Body of pancreas (tissue), 4 donors: ENCODE data around the gene CDC25C. TPM values are rescaled to one million over a fixed set of nuclear protein-coding genes. Genes with fewer than 3 reads are reported as not detected.
A peak's percentile ranks its signal among the peaks of the same experiment; 100 is the strongest.

Experiments used
- ATAC-seq: fragments of 150-250 bp; one replicate; pipeline ENCODE4 v1.9.1; 2016
- DNase-seq, 4 donors: peaks; one replicate each; pipeline ENCODE4 v3.0.0-alpha.2; 2019
- H3K27ac ChIP-seq, 4 donors: fragments of 200-600 bp; sonication (generic); 1 replicate in 3 of 4; 2 replicates in 1 of 4; pipeline versions ENCODE4 v1.5.1 to v1.6.1; 2016 to 2019; ENCODE audit warnings: mild to moderate bottlenecking in 1 of 4, mixed read lengths in 1 of 4, moderate library complexity in 1 of 4
- H3K27me3 ChIP-seq, 2 donors: fragments of 200-600 bp; sonication (generic); one replicate each; pipeline ENCODE4 v1.6.0; 2016; ENCODE audit warnings: mild to moderate bottlenecking in 1 of 2
- H3K36me3 ChIP-seq, 2 donors: fragments of 200-600 bp; sonication (generic); replicated peaks in 1 of 2; 2 replicates each; pipeline ENCODE4 v1.5.1; 2016; ENCODE audit warnings: low read depth in 2 of 2; ENCODE audit not compliant: insufficient read depth in 1 of 2
- H3K4me1 ChIP-seq: fragments of 200-600 bp; sonication (generic); one replicate; pipeline ENCODE4 v1.6.0; 2016
- H3K4me3 ChIP-seq, 2 donors: fragments of 200-600 bp; sonication (generic); 1 replicate in 1 of 2; 2 replicates in 1 of 2; pipeline ENCODE4 v1.5.1; 2016 to 2019
- H3K9me3 ChIP-seq, 3 donors: fragments of 200-600 bp; sonication (generic); 1 replicate in 2 of 3; 2 replicates in 1 of 3; pipeline ENCODE4 v1.5.1; 2016
- POLR2A ChIP-seq, 3 donors: fragments of 450-650 bp; IDR thresholded peaks; one replicate each; pipeline ENCODE4 v1.6.1; 2016; ENCODE audit warnings: antibody characterized with exemption in 3 of 3, mild to moderate bottlenecking in 2 of 3
- WGBS, 2 donors: methylation state at CpG; one replicate each; pipeline ENCODE4 v1.1.5; 2017; 5-methylcytosine and 5-hydroxymethylcytosine counted together
- intact Hi-C: fragments of 100-400 bp; cut with DNase I; formaldehyde crosslinking; loops from one replicate; pipeline ENCODE4 v1.15.1; 2023
- total RNA-seq, 2 donors: library from RNA; depleted of rRNA; stranded (reverse); fragments of >200 nt; gene quantifications; one replicate each; pipeline ENCODE4 v1.1.0, GENCODE V29; 2016
- TF ChIP-seq, protein P1 (sequence below), 7 experiments: fragments of 450-650 bp in 4 of 7; fragments of 200-600 bp in 3 of 7; sonication (generic) in 3 of 7; IDR thresholded peaks; one replicate each; pipeline ENCODE4 v1.5.1; 2016 to 2019; ENCODE audit warnings: antibody characterized with exemption in 7 of 7

CDC25C gene
- total RNA-seq, 2 donors from 2014 or later: not detected

DNA sequence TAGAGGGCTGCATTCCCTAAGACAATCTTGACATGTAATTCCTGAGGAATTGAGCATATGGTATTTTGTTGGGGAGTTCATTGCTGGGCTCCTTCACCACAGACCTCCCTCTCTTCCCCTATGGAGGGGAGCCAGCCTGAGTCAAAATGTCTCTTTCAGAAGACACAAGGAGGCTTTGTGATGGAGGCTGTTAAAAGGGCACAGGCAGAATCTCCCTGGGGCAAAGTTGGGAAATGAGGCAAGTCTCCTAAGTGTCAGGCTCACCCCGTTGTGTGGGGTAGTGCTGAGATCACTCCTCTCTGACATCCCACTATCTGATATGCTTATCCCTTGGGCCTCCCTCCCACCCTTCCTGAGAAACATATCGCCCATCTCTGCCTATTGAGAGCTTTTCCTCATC is 87.8 kb downstream of the CDC25C start:
- Histone ChIP-seq H3K4me3 (no peak overlapping the region), H3K4me1 (peaks cover 14% of the 10 kb centered on the region), H3K27me3 (no peaks in the 10 kb centered on the region), H3K36me3 (no peaks in the 10 kb centered on the region), H3K9me3 (no peaks in the 10 kb centered on the region), H3K27ac (no peak overlapping the region)
- ATAC-seq: no peak
- DNase-seq: no peak
- 79 to 80% methylated on average over 2 of the region's 2 CpGs for WGBS, 2 donors
- intact Hi-C loops: no loop called here
- TF ChIP-seq, protein P1, sequence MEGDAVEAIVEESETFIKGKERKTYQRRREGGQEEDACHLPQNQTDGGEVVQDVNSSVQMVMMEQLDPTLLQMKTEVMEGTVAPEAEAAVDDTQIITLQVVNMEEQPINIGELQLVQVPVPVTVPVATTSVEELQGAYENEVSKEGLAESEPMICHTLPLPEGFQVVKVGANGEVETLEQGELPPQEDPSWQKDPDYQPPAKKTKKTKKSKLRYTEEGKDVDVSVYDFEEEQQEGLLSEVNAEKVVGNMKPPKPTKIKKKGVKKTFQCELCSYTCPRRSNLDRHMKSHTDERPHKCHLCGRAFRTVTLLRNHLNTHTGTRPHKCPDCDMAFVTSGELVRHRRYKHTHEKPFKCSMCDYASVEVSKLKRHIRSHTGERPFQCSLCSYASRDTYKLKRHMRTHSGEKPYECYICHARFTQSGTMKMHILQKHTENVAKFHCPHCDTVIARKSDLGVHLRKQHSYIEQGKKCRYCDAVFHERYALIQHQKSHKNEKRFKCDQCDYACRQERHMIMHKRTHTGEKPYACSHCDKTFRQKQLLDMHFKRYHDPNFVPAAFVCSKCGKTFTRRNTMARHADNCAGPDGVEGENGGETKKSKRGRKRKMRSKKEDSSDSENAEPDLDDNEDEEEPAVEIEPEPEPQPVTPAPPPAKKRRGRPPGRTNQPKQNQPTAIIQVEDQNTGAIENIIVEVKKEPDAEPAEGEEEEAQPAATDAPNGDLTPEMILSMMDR (IDR thresholded peaks at IDR 0.05): no peak

DNA sequence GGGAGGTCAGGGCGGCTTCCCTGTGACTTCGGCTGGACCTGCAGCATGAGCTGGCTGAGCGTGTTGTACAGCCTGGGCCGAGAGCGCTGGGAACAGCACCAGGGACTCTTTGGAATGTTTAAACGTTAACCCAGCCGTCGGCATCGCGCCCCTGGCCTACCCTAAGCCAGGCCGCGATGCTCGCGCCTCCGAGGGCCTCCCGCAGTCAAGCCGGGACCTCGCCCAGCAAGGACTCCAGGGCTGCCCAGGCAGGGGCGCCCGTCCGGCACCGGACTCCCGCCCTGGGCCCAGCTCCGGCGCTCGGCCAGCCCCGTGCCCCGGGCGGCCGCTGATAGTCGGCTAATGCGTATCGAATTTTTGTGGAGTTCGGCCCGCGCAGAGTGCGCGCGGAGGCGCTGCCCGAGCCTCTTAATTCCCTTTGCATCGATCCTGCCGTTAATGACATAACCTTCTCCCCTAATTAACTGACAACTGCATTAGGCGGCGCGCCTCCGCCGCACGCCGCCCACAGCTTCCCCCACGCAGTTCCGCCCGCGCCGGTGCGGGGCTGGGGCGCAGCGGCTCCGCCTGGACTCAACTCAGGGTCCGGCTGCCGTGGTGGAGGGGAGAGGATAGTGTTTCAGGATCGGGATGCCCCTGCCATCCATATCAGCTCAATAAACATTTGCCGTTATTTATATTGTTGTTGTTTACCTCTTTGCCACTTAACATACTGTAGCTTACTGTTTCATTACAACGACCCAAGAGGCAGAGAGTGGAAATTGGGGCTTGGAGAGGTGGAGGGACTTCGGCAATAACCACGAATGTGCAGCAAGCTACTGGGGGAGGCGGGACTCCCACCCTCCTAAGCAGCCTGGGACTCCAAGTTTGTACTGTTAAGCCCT is 89.7 kb downstream of the CDC25C start:
- 4 to 11% methylated on average over 25 to 67 of the region's 67 CpGs for WGBS, 2 donors
- peak in 1 of 3 donors; percentile 14 for TF ChIP-seq POLR2A (IDR thresholded peaks at IDR 0.05)
- TF ChIP-seq, protein P1 (IDR thresholded peaks at IDR 0.05): peak in 1 of 7 experiments; percentile 11
- DNase-seq: peak; percentile 40 to 57 (median 52)
- Histone ChIP-seq H3K4me3 (peak overlapping the region in 1 of 2 donors; percentile 18), H3K36me3 (no peaks in the 10 kb centered on the region), H3K27me3 (no peaks in the 10 kb centered on the region), H3K27ac (peak overlapping the region in 3 of 4 donors; percentile 14 to 53 (median 33)), H3K9me3 (no peaks in the 10 kb centered on the region), H3K4me1 (peaks cover 14% of the 10 kb centered on the region)
- intact Hi-C loops: no loop called here
- ATAC-seq: peak; percentile 76

DNA sequence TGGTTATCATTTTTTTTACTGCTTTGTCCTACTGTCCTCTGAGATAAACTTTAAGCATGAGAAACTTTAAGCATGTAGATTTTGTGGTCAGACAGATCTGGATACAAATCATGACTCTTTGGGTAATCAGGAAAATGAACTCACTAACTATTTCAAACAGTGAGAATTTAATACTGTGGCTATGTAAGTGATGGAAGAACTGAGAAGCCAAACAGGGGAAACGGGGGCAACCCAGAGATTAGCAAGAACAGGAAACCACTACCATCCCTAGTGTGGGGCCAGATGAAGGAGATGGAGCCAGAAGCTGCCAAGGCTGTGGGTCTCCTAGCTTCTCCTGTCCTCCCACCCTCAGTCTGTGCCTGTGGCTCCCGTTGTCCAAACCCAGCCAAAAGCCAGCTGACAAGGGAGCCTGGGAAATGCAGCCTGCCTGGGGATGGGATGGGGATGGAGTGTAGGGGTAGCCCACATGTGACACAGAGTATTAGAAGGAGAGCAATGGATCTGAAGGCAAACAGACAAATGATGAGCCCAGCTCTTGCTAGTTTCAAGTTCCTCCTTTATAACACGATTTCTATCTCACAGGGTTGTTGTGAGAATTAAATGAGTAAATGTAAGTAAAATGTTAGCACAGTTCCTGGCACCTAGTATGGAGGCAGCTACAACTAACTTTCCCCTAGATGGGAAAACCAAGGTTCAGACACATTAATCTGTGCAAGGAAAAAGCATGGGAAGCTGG is 90.8 kb downstream of the CDC25C start:
- peaks cover 14% of the 10 kb centered on the region for H3K4me1 ChIP-seq
- WGBS, 2 donors: 67 to 81% methylated on average over 3 of the region's 3 CpGs
- no peaks in the 10 kb centered on the region for H3K36me3 ChIP-seq
- no peaks in the 10 kb centered on the region for H3K27me3 ChIP-seq
- no peak overlapping the region for H3K4me3 ChIP-seq
- intact Hi-C loops: no loop called here
- no peak for DNase-seq
- H3K27ac ChIP-seq: no peak overlapping the region
- ATAC-seq: no peak
- H3K9me3 ChIP-seq: no peaks in the 10 kb centered on the region
- TF ChIP-seq, protein P1 (IDR thresholded peaks at IDR 0.05): no peak
- no peak for TF ChIP-seq POLR2A (IDR thresholded peaks at IDR 0.05)

DNA sequence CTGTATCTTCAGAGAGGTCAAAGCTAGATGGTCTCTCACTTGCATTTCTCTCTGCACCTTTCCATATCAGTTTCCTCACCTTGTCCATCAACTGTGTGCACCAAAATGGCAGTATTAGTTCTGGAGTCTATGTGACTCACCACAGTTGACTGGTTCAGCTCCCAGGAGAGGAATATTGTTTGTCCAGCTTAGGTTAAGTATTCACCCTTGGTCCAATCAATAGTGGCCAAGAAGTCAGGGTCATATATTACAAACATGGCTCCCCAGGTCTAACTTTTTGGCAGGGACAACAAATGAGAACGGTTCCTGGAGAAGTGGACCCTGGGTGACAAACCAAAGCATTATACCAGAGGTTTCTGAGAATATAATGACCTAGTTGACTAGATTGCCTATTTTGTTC is 93.6 kb downstream of the CDC25C start:
- 44 to 57% methylated on average over 1 of the region's 1 CpG for WGBS, 2 donors
- Histone ChIP-seq H3K27ac (no peak overlapping the region), H3K27me3 (no peaks in the 10 kb centered on the region), H3K4me3 (no peak overlapping the region), H3K36me3 (no peaks in the 10 kb centered on the region), H3K4me1 (peaks cover 14% of the 10 kb centered on the region), H3K9me3 (no peaks in the 10 kb centered on the region)
- intact Hi-C loops: no loop called here
- ATAC-seq: no peak
- TF ChIP-seq, protein P1 (IDR thresholded peaks at IDR 0.05): no peak
- no peak for TF ChIP-seq POLR2A (IDR thresholded peaks at IDR 0.05)
- no peak for DNase-seq

Other genes with a start within 250 kb of the CDC25C start
- gene WNT8A, start 247.8 kb downstream of the CDC25C start, total RNA-seq: not detected
- 1 to 10 TPM in 1 of 2 donors, not detected in 1; 7.5 TPM for gene NME5, start 192.4 kb downstream of the CDC25C start, total RNA-seq
- gene BRD8, start 153.2 kb downstream of the CDC25C start, total RNA-seq: 10 to 100 TPM; 44.9 to 52.1 TPM
- gene KIF20A, start 152.7 kb downstream of the CDC25C start, total RNA-seq: under 1 TPM in 1 of 2 donors, not detected in 1; 0.26 TPM
- gene CDC23, start 118.5 kb downstream of the CDC25C start, total RNA-seq: 10 to 100 TPM in 1 of 2 donors, 1 to 10 TPM in 1; 6.6 to 16.6 TPM
- gene GFRA3, start 57.2 kb downstream of the CDC25C start, total RNA-seq: 1 to 10 TPM; 1.8 to 4.3 TPM
- 10 to 100 TPM; 12.5 to 33.7 TPM for gene FAM53C, start 6.5 kb upstream of the CDC25C start, total RNA-seq
- gene KDM3B, start 20.9 kb upstream of the CDC25C start, total RNA-seq: 10 to 100 TPM; 29.7 to 42.3 TPM
- gene REEP2, start 107.3 kb upstream of the CDC25C start, total RNA-seq: 10 to 100 TPM in 1 of 2 donors, 1 to 10 TPM in 1; 1.8 to 11.2 TPM
- 100 to 1,000 TPM in 1 of 2 donors, 10 to 100 TPM in 1; 51.1 to 139 TPM for gene EGR1, start 133.7 kb upstream of the CDC25C start, total RNA-seq
- 10 to 100 TPM; 24.9 to 36.6 TPM for gene ETF1, start 211.4 kb upstream of the CDC25C start, total RNA-seq
- 10 to 100 TPM; 79.8 to 98.3 TPM for gene HSPA9, start 243.6 kb upstream of the CDC25C start, total RNA-seq